Activated T-helper 9 cell treated with anti-CD3 and anti-CD28 coated beads, Interleukin-2, amount 50 U/mL, for 16 hours (primary cell): ENCODE data around the gene LOC101059915.
A peak's percentile ranks its signal among the peaks of the same experiment; 100 is the strongest.

Source experiments
- DNase-seq: peaks from one replicate; pipeline ENCODE4 v3.0.0-alpha.2; 2020; ENCODE audit warnings: low read depth

The LOC101059915 gene

DNA sequence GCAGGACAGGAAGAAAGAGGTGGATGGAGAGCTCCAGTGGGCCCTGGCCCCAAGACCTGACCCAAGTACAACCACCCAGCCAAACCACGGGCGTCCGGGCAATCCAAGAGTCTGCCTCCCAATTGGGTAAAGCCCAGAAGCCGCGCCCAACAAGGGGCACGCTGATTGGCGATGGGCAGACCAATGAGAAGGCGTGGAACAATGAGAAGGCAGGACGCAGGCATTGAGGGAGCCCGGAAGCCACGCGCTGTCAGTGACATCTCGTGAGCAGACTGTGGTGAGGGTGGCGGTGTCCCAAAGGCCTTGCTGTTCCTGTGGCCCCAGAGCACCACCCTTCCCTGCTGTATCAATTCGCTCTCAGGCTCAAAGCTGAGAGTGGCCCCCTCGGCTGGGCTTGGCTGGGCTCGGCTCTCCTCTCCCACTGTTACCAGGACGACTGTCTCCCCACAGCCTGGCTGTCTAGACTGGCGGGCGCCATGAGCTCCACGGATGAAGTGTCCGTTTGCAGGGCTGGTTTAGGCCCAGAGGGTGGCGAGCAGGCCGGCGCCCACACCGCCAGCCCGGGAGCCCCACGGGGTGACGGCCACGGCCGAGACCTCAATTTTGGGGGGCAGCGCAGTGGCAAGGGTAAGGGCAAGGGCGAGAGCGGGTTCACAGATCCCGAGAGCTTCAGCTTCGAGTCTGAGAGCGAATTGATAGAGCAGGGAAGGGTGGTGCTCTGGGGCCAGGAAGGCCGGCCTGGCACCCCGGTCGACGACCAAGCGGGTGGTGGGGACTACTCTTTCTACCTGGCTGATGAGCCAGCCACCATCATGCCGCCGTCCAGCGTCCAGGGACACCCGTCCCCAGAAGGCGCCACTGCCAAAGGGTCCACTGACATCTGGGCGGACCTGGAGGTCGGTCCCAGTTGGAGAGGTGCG lies at the start of gene LOC101059915:
Gene LOC101059915 (plus strand): TSS at position 219 of the 920 bp plus-strand sequence.
- no peak for DNase-seq

GRCh38 chrX:71617742-71618141 lies 49.6 kb upstream of the LOC101059915 start:
- DNase-seq, result no peak

DNA sequence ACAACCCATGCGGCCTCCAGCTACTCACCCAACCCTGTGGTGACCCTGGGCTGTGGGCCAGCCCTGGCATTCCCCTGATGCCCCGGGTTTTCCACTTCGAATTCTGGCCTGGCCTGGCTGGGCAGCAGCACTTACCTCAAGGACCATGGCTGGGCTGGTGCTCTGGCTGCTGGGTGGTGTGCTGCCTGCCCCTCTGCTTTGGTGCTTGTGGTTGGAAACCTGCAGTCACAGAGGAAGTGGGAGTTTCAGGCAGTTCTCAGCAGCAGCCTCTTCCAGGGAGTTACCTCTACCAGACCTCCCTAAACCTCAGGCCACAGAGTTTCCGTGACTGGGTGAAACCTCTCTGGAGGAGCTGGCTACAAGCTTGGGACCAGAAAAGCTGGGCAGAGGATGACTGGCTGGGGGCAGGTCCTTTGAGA lies 49.0 kb upstream of the LOC101059915 start, which contains the start of gene CXCR3:
Gene CXCR3 (minus strand): TSS at position 209 of the 419 bp plus-strand sequence. CDS start 62 bp downstream, at position 147.
- peak; percentile 54 for DNase-seq

- DNase-seq, result no peak
Observed at GRCh38 chrX:71618787-71619186, 48.6 kb upstream of the LOC101059915 start.

DNA sequence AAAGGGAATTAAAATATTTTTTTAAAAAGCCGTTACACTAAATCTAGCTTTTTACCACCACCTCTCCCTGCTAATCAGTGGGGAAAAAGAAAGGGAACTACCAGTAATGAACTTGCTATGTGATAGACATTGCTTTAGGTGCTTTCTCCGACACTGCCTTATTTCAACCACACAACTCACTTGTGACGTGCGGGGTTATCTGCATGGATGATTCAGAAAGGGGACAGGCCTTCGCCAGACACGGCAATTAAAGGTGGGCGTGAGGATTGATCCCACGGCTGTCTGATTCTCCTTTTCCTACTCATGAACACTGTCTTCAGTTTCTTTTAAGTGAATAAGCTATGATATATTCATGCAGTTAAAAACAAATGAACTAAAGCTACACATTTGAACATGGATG lies 48.2 kb upstream of the LOC101059915 start:
- DNase-seq, result peak; percentile 48

- DNase-seq, result no peak
Observed at GRCh38 chrX:71619986-71620385, 47.4 kb upstream of the LOC101059915 start.

- no peak for DNase-seq
Observed at GRCh38 chrX:71621603-71622002, 45.7 kb upstream of the LOC101059915 start.

GRCh38 chrX:71622032-71622575 lies 45.2 kb upstream of the LOC101059915 start:
- DNase-seq, result no peak

GRCh38 chrX:71622576-71623450 lies 44.5 kb upstream of the LOC101059915 start:
- DNase-seq, result peak; percentile 58

DNA sequence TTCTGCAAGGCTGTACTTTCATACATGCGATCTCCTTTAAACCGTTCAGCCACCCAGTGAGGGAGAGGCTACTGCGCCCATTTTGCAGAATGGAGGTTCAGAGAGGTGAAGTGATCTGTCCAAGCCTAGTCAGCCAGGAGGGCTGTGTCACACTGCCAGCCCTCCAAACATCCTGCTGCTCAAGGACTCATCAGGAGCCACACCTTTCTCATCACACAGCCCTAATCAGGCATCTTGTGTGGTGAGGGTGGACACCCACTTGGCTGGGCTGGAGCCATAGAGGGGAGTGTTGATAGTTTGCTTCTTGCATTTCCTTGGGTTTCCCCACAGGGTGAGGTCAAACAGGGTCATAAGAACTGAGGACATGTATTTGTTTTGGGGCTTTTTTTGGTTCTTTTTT lies 43.6 kb upstream of the LOC101059915 start:
- no peak for DNase-seq

- no peak for DNase-seq
Observed at GRCh38 chrX:71625471-71625870, 41.9 kb upstream of the LOC101059915 start.

DNA sequence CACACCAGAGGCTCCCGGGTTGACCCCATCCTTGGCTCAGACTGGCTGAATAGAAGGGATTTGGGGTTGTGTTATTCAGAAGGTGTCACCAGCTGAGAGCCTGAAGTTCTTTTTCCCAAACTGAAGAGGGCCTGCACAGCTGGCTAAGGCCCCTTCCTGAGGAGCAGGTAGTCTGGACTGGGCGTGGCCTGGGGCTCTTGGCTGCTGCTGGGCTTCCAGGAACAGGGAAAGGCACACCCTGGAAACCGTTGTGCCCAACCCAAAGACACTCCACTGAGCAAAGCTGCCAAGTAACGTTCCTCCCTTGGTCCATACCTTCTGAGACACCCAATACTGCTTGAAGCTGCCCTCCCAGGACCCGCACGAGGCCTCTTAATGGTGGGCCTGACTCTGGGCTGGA lies 40.8 kb upstream of the LOC101059915 start:
- DNase-seq, result no peak

DNA sequence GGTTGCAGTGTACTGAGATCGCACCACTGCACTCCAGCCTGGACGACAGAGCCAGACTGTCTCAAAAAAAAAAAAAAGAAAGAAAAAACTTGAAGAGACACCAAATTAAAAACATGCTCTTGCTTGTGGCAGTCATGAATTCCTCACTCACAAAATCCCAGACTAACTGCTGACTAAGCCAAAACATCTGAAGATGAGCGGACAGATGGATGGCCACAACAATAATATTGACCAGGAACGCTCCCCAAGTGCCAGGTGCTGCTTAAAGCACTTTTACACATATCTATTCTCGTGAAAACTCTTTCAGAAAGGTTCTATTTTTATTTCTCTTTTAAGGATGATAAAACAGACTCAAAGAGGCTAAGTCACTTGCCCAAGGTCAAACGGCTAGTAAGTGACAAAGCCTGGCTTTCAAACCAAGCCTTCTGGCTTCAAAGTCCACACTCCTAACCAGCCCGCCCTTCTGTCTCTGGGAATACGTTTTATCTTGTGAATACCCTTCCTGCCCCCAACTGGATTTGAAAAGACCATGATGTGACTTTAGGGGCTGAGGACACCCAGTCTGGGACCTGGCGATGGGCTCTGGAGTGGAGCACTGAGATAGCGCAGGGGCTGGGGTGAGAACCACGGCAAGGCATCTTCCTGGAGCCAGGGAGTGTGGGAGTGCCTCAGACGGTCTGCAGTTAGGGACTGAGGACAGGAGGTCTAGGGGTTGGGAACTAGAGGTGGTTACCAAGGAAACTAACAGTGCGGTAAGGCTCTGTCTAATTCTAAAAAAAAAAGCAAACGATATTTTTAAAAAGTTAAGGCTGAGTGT lies 39.5 kb upstream of the LOC101059915 start:
- no peak for DNase-seq

- DNase-seq, result no peak
Observed at GRCh38 chrX:71629467-71629866, 37.9 kb upstream of the LOC101059915 start.

DNA sequence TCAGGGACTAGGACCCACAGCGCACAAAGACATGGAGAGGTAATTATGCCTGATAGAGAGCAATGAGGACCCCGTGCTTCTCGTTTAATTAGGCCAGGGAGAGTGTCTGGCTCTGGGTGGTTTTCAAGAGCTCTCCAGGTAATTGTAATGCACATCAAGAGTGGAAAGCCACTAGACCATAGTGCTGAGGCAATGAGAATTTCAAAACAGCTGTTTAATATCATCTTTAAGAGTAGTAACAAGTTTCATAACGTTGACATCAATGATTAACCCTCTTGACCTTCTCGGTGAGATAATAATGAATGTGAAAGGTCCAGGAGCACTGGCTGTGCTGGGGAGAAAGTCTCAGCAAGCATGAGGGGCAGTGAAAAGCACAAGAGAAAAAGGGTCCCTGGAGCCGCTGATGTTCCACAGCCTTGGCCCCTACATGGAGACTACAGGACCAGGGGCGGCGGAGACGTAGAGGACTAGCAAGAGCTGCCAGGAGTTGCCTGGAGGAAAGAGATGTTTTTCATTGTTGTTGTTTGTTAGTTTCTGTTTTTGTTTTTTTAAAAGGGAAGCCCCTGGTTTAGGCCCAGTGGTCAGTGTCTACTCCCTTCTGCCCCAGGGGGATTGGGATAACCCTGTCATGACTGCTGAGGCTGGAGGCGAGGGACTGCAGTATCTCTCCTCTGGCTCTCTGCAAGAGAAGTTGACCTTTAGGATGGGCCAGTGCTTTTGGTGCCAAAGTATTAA lies 34.3 kb upstream of the LOC101059915 start:
- DNase-seq, result no peak

DNA sequence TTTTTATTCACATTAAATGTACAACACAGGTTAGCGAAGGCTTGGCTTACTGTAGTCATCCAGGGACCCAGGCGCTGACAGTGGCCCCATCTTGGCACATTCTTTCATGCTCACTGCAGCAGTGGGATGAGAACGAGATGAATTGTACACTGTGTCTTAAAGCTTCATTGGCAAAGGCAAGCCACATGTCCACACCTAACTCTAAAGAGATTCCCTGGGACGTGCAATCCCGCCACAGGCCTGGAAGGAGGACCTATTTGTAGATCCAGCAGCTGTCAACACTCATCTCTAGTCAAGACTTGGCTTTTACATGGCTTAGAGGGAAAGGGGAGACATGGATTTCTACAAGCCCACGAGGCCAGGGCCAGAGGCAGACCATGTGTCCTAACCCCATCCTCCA lies 33.0 kb upstream of the LOC101059915 start:
- no peak for DNase-seq

DNA sequence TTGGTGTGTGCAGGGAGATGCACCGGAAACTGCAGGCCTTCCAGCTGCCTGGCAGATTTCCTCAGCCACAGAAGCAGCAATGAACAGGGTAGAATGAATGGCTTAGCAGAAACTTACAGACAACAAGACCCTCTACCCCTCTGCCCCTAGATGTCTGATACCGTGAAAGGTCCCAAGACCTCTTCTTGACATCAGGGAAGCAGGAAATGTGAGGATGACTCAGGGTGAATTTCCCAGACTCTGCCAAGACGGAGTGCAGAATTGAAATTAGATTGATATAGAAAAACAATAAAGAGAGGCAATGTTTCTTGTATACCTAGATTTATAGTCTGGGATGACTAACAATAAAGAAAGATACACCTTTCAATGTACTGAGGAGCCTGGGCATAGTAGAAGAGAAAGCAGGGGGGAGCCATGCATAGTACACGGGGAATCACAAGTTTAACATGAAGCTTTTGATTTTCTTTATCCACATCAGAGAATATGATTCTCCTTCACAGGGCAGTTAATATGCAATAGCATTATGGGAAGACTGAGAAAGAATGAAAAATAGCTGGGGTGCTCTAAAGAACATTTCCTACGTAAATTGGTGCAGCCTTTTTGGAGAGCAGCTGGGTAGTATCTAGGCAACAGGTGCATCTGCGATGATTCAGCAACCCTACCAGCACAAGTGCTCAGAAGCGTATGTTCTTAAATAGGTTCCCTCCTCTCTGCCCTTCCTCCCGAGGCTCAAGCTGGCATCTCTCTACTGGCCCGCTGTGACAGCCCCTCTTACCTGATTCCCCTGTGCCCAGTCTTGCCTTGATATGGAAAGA lies 30.7 kb upstream of the LOC101059915 start:
- no peak for DNase-seq

- no peak for DNase-seq
Observed at GRCh38 chrX:71637253-71637618, 30.1 kb upstream of the LOC101059915 start.

DNA sequence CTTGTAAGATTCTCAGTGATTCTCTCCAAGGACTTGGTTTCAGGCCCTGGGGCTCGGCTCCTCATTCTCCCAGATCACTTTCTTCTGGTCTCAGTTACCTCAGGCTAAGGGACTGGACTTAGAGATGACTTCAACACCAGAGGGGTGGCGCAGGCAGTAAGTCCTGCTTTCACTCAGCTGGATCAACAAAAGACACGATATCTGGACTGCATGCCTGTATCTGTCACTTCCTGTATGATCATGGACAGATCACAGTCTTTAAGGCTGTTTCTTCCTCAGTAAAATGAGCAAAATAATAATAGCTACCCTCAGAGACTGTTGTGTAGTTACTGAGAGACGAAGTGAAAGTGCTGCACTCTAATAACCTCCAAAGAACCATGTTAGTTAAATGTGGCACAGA lies 29.5 kb upstream of the LOC101059915 start:
- DNase-seq, result no peak

GRCh38 chrX:71638409-71638808 lies 28.9 kb upstream of the LOC101059915 start:
- no peak for DNase-seq
